GM12873 (cell line): ENCODE measurements around the gene CDK12.

ENCODE experiments used
- TF ChIP-seq, protein P1 (sequence below): IDR thresholded peaks from 2 replicates; pipeline ENCODE4 v1.5.1; 2012; ENCODE audit warnings: low read depth, mild to moderate bottlenecking, moderate library complexity, low read length, control low read depth; ENCODE audit not compliant: insufficient read depth; ENCODE audit errors: missing control alignments

The CDK12 gene

DNA sequence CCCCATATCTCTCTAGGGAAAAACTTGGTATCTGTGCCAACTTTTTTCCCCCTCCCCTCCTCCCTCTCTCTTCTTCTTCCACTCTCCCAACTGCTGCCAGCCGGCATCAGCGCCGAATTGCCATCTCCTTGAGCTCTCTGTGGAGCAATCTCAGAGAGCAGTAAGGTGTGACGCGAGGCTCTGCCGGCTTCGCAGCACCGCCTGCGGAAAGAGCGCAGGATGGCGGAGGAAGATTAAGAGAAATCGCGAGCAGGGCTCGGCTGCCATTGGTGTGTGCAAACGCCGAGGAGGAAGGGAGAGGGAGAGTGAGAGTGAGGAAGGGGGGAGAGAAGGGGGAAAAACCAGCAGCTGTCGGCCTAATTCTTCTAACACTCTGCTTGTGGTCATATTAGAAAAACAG, 102.2 kb downstream of the CDK12 start:
- TF ChIP-seq, protein P1, sequence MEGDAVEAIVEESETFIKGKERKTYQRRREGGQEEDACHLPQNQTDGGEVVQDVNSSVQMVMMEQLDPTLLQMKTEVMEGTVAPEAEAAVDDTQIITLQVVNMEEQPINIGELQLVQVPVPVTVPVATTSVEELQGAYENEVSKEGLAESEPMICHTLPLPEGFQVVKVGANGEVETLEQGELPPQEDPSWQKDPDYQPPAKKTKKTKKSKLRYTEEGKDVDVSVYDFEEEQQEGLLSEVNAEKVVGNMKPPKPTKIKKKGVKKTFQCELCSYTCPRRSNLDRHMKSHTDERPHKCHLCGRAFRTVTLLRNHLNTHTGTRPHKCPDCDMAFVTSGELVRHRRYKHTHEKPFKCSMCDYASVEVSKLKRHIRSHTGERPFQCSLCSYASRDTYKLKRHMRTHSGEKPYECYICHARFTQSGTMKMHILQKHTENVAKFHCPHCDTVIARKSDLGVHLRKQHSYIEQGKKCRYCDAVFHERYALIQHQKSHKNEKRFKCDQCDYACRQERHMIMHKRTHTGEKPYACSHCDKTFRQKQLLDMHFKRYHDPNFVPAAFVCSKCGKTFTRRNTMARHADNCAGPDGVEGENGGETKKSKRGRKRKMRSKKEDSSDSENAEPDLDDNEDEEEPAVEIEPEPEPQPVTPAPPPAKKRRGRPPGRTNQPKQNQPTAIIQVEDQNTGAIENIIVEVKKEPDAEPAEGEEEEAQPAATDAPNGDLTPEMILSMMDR = no peak

DNA sequence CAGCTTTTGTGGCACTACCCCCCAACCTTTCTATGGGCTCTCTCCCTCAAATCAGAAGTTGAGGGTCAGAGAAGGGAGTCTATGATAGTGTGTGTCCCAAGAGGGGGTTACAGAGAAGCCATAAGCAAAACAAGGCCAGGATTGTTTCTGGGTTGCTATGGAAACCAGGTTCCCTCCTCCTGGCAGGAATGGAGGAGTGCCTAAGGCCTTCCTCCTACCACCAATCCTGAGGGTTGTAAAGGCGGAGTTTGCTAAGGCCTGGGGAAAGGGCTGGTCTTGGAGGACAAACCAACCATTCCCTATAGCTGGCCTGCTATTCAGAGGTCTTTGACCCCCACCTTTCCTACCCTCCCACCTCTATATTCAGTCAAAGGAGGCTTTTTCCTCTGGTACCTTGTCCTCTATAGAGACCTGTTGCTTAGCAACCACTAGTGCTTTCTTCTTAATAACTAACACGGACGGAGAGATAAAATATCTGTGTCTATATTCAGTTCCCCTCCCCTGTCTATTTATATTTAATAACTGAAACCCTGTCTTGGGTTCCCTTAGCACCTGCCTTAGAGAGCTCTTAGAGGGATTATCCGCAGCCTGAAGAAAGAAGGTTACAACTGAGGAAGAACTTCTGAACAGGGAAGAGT, 103.0 kb downstream of the CDK12 start:
- TF ChIP-seq, protein P1 = no peak

DNA sequence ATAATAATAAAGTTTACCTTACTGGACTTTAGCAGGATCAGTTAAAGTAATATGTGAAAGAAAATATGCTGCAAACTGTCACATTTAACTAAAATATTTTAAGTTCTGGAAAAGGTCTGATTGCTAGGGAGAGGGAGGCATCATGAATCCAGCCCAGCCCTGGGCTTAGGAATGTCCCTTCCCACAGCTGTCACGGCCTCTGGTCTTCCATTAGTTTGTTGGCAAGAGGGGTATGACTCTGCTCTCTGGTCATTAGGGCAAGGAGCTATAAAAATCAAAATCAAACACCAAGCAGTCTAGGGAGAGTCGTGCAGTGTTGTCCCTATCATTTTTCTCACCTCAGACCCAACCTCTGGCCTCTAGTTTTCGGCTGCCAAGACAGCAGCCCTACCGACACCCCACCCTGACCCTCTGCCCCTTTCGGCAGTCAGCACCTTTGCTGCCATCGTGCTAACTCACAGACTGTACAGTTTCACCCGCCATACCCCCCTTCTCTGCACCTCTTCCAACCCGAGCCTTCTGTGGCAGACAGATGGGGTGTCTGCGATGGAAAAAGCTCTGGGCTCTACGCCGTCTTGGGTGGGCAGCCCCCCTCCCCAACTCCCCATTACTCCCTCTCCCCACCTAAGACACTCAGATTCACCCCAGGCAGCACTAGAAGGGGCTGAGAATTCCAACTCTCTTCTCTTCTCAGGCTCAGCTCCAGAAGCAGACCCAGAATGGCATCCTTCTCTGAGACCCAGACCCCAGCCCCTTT, 105.0 kb downstream of the CDK12 start:
- TF ChIP-seq, protein P1 = no peak

DNA sequence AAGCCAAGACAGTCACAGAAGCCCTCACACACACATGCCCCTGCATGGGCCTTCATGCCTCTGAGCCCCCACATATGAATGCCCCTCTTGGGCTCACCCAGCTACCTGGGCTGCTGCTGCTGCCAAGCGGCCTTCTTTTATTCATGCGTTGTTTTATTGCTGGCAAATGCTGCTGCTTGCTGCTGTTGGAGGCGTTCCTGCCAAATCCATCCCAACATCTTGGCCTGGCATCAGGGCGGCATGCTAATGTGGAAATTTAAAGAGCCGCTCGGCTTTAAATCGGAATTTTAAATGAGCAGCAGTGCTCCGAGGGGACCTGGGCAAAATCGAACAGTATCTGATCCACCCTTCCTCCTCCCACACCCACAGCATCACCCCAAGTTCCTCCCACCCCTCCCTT, 107.4 kb downstream of the CDK12 start:
- TF ChIP-seq, protein P1 = no peak

DNA sequence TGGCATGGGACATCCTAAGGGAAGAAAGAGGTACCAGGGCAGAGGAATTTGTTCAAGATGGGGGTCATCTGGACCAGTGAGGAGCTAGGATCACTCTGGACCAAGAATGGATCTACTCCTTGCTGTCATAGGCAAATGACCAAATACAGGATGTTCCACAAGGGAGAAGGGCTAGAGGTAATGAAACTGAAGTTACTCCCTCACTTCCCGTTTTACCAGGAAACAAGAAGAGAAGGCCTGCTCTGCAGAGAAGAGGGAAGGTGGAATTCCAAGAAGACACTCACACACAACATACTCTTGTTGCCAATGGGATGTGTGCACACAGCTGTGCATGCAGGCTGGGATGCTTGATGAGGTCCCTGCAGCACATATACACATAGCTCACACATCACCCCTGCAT, 107.8 kb downstream of the CDK12 start:
- TF ChIP-seq, protein P1 = no peak

DNA sequence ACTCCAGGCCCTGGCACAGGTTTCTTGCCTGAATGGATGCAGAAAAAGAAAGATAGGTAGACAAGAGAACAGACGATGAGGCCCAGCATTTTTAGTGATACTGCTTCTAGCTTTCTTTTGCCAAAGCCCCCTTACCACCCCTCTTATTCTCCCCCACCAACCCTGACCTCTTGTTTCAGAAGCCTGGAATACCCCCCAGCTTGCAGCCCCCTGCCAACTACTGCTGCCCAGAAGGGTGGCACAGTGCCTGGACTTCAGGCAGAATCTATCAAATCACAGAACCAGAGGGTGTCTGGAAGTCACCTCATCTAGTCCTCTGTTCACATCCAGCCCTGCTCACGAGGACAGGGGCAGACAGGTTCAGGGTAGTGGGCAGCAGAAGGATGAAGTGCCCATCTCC, 110.8 kb downstream of the CDK12 start:
- TF ChIP-seq, protein P1 = no peak

DNA sequence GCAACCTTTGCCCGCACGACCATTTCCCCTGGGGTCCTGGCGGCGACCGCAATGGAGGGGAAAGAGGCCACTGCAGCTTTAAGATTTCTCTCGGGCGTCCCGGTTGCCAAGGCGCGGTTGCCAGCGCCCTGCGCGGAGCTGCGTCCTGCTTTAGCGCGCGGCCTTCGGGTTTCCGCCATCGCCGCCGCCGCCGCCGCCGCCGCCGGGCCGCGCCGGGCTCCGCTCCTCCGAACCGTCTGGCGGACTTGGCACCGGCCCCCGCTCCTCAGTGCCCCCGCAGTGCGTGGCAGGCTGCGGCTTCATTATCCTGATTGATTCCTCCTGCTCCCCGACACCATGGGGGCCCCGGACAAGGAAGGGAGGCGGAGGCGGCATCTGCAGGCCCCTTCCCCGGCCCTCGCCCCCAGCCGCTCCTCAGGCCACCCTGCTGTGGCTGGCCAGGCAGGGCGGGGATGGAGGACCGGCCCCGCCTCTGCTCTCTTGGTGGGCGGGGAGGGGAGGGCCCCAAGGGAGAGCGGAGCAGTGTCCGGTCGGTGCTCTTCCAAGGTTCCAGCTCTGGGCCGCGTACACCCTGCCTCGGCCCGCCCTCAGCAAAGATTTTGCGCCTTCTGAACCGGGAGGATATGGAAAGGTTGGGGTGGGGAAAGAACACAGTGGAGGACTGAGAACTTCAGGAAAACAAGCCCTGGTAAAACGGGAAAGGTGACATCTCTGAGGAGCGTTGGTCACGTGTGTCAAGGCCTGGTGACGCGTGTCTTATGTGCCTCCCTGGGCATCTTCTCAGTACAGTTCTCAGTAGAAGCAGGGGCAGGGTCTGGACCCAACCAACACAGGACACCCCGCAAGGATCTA, 112.4 kb downstream of the CDK12 start:
- TF ChIP-seq, protein P1 = no peak
